HG02885 (cell line): Measurements from ENCODE around the gene CDH2.

ENCODE experiments used
- ATAC-seq: cut with Tn5 transposase; IDR thresholded peaks from one replicate; pipeline ENCODE4 v1.9.1; 2021; ENCODE audit warnings: mild to moderate bottlenecking; ENCODE audit not compliant: unreplicated experiment, poor library complexity

Gene CDH2

DNA sequence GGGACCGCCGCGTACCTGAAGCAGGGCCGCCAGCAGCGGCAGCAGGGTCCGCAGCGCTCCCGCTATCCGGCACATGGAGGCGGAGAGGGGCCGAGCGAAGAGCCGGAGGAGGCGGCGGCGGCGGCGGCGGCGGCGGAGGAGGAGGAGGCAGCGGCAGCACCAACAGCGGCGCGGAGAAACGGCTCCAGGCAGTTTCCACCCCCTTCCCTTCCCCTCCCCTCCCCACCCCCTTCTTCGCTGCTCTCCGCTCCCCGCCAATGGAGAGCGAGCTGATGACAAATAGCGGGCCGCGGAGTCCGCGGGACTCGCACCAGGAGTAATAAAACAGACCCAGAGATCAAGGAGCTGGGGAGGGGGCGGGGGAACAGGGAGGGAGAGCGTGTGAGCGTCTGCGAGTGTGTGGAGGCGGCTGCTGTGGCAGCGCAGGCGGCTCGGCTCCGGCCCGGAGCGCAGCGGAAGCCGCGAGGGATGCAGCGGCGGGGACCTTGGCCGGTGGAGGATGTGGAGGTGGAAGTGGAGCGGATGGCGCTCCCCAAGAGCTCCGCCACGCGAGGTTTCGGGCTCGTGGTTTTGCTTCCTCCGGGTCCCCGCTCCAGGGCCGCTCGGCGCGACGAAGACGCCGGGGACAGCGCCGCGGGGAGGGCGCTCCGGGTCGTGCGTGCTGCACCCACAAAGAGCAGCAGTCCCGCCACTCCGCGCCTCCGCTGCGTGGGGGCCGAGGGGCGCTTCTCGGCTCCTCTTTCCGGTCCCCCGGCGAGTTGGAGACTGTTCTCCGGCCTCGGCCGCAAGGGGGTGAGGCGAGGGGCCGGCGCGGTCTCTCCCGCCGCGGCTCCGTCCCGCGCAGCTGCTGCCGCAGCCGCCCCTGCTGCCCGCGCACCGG, at the start of gene CDH2:
TSS of gene CDH2 (minus strand) at position 183 of the 880 bp plus-strand sequence. CDS start at position 75, 108 bp downstream.
- ATAC-seq, result no peak

DNA sequence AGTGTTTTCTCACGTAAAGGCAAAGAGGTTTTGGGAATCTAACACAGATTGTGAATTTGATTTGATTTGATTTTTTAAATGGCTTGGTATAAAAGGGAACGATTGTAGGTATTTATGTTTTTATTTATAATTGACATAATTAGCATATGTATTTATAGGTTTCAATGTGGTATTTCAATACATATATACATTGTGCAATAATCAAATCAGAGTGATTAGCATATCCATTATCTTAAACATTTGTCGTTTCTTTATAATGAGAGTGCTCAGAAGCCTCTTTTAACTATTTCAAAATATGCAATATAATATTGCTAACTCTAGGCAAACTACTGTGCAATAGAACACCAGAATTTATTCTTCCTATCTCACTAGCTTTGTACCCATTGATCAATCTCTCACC, 35.1 kb upstream of the CDH2 start:
- ATAC-seq, result no peak

- ATAC-seq, result no peak
Measured at GRCh38 chr18:28208712-28209265, 31.9 kb upstream of the CDH2 start.

GRCh38 chr18:28208268-28208667, 31.3 kb upstream of the CDH2 start:
- ATAC-seq, result no peak

DNA sequence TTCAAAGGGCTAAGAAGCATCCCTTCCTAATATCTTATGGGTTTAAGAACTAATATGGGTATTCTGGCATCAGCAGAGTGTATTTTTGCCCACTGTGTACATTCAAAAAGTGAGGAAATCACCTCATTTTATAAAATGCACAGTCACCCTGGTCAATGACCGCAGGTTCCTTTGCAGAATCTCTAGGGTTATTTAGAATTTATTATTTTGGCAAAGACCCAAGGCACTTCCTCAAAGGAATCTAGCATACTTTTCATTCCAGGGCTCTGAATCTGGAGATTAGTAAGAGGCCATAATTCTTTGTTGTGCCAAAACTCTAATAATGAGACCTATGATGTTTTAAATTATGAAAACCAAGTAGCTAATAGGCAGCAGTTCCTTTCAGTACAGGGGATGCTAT, 27.2 kb upstream of the CDH2 start:
- ATAC-seq, result no peak

- no peak for ATAC-seq
Measured at GRCh38 chr18:28201056-28201455, 24.1 kb upstream of the CDH2 start.

DNA sequence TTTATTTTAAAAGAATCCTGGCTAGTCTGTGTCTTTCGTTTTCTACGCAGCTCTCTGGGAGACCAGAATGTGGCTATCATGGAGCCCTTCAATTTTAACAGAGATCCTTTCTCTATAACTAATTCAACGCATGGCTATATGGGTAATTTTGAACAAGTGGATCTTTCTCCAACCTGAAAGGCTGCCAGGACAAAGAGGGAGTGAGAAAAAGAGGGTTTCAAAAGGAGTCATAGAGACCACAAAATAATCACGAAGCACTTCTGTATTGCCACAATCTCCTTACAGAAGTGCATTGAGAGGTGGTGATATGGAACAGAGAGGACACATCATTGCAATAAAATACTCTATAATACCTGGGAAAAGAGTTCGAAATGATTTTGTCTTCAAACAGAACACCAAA, 21.7 kb upstream of the CDH2 start:
- no peak for ATAC-seq

- ATAC-seq, result no peak
Measured at GRCh38 chr18:28193177-28193778, 16.3 kb upstream of the CDH2 start.

DNA sequence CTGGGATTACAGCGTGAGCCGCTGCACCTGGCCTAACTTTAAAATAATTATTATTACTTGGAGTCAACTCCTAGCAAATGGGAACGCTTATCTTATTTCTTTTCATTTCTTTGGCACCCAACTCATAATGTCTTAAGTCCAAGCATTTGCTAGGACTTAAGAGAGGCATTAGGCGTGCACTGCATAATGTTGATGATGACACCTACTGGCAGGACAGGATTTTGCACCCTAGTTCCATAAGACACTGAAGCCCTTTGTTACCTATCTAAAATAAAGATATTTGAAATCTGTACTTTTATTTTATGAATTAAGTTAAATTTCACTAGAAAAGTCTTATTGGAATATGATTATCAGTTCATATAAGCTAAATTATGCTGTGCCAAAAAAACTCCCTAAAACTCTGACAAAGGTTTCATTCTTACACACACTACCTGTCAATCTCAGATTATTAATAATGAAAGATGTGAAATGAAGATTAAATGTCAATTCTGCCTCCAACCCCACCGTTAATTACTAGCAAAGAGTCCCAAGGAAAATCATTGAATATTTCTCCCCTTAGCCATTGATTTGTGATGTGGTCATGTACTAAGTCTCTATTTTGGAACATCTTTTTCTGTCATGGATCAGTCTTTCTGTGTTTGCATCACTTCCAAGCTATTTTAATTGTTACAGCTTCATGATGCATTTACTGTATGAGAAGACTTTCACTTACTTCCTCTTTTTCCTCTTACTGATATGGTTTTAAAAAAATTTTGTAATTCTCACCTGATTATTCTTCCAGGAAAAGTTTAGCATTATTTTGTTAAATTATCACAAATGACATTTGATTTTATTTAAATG, 12.7 kb upstream of the CDH2 start:
- peak; percentile 87 for ATAC-seq

DNA sequence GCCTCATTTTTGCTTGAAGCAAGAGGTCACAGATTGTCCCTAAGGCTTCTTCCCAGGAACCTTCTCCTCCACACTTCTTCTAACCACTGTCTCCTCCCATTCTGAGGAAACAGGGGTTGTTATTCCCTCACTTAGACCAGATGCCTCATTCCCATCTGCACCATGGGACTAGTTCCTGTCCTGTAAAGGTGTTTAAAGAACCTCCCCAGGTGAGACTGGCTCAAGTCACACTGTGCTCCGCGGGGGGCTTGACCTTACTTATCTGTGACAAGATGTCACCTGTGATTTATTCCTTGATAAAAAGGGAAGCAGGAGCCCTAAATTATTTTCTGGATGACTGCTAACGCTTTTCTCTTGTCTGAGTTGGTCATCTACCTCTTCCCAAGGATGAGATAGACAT, 8.2 kb upstream of the CDH2 start:
- ATAC-seq, result no peak

GRCh38 chr18:28183418-28184078, 6.6 kb upstream of the CDH2 start:
- no peak for ATAC-seq

DNA sequence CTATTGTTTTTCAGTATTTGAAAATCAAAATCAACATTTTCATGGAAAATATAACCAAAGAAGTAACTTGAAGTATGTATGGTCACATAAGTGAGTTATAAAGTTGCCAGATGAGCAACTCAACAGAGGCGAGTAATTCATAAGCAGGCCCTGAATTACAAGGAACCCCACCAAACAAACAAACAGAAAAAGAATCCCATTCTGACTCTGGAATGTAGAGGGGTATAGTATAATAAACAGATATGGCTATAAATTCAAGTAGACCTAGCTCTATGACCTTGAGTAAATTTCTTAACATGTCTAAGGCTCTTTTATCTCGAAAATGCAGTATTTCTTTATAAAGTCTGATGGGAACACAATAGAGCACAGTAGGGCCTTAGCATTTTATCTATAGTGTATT, 4.7 kb upstream of the CDH2 start:
- no peak for ATAC-seq

- ATAC-seq, result no peak
Measured at GRCh38 chr18:28178720-28179119, 1.8 kb upstream of the CDH2 start.

DNA sequence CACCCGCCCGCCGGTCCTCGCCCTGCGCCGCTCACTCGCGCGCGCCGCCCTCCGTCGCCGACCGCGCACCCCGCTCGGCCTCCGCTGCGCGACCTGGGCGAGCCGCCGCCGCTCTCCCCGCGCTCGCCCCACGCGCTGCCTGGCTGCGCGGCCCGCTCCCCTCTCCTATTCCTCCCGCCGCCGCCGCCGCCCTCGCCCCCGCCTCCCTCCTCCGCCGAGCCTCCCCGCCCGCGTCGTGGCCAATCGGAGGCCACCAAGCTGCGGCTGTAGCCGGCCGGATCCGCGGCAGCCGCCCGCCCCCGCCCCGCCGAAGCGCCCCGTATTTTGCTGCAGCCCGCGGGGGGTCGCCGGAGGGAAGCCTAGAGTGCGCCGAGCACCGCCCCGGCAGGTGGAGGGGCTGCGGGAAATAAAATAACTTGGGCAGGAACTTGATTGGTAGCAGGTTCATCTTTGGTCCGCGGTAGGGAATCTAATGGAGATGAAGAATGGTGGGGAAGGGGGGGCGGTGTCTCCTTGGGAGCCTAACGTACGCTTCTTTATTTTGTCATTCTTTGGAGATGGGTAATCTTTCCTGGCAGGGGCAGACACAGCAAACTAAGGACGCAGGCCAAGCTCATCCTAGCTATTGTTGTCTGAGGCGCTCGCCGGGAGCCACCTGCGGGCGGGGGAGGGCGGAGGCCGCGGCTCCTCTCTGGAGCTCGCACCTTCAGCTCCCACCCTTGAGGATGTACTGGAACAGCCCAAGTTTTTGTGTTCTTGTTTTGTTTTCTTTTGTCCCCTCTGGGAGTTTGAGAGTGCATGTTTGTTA, 1.1 kb upstream of the CDH2 start:
- no peak for ATAC-seq

DNA sequence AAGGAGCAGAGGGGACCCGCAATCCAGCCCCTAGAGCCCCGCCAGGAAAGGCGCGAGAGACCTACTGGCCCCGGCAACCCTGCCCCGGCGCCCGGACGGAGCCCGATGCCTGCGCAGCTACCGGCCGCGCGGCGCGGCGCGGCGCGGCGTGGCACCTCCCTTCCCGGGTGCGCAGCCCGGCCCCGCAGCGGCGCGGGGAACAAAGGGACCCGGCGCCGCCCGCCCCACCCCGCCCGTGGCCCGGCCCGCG, 307 bp downstream of the CDH2 start:
- no peak for ATAC-seq

- ATAC-seq, result no peak
Measured at GRCh38 chr18:28175930-28176697, 816 bp downstream of the CDH2 start.

- ATAC-seq, result no peak
Measured at GRCh38 chr18:28175150-28175929, 1.6 kb downstream of the CDH2 start.
